Measurements from ENCODE around the gene DSCAML1.
A peak's percentile ranks its signal among the peaks of the same experiment; 100 is the strongest.

The DSCAML1 gene

DNA sequence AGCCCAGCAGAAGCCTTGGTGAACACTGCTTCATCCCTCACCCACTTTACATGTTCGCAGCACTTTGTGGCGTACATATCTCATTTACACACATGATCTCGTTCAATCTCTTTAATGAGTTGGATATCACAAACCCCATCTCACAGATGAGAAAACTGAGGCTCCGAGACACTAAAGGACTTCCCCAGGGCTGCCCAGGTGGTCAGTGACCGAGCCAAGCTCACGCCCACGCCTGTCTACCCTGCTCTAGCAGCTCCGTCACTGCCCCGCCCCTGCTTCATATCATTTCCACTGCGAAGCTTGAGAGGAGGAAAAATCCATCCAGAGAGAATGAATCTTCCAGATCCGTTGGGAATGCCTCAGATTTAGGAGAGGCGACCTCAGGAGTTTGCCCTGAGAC is 11.8 kb upstream of the DSCAML1 start:
- no peak for DNase-seq
- intact Hi-C loops (cut with DNase I), result no loop called here

GRCh38 chr11:117807482-117808327 is 10.7 kb upstream of the DSCAML1 start:
- intact Hi-C loops (cut with DNase I), result no loop called here
- DNase-seq, result peak; percentile 56 to 97 (median 89)

DNA sequence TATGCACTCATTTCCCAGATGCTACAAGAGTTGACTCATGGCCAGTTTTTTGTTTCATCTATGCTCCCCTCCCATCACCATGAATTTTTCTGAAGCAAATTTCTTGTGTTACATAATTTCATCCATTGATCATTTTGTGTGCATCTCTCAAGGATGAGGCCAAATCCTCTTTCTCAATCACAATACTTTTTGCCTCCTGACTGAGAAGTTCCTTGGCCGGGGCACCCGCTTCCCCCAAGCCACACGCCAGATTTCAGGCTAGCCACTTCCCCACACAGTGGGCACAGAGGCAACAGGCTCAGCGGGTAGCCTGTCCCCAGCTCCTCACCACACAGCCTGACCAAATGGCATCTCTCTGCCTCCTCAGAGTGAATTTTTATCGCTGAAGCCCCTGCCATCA is 9.8 kb upstream of the DSCAML1 start:
- DNase-seq, result peak in 1 of 42 donors; percentile 21
- intact Hi-C loops (cut with DNase I), result no loop called here

DNA sequence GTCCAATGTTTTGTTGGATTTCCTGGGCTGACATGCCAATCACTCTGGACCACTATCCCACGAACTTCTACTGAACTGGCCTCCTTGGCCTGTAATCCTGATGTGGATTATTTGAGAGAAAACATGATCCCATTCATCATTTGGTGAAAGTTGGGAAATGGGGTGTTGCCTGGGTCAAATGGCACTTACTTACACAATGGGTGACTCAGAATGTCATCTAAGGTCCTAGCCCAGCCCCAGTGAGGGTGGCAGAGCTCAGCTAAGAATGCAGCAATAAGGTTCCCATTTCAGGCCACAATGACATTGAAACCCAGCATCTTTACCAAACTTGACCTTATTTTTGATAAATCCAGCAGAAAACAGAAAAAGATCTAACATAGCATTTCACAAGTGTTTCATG is 8.0 kb upstream of the DSCAML1 start:
- intact Hi-C loops (cut with DNase I), result no loop called here

GRCh38 chr11:117803896-117804295 is 6.9 kb upstream of the DSCAML1 start:
- DNase-seq, result no peak
- intact Hi-C loops (cut with DNase I), result no loop called here

More for the DNA sequence above, 8.0 kb upstream of the DSCAML1 start:
- DNase-seq, result no peak

DNA sequence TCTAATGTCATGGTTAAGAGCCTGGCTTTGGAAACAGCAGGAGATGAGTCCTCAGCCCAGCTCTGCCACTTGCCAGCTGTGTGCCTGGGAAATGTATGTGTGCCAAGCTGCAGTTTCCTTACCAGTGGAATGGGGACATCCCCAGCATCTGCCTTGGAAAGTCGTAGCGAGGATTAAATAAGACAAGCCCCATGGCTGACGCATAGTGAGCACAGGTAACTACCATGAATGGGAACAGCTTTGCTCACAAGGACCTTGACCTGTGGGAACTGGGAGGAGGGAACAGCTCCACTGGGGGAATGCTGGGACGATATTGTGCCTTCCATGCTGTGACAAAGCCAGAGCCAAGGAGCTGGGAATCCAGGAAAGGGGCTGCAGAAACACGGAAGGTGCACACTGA is 2.6 kb upstream of the DSCAML1 start:
- no peak for DNase-seq
- intact Hi-C loops (cut with DNase I), result loop anchor here (10.0 kb wide), 3 partner anchors 125 to 265 kb away; no protein-coding TSS in a partner anchor

DNA sequence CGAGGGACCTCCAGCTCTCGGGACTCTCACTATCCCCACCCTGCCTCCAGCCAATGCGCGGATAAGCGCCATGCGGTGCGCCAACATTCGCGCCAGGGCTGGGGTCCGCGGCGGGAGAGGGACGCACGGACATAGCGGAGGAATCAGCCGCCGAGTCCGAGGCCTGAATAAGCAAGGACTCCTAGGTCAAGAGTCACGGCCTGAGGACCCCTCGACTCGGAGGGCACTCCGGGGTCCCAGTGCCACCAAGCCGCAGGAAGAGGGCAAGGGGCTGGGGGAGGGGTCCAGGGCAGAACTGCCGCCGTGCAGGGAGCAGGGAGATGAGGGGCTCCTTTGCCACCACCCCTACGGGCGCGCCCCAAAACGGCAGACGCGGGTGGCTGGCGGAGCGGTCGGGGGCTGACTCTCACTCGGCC is 552 bp downstream of the DSCAML1 start:
- DNase-seq, result no peak
- intact Hi-C loops (cut with DNase I), result loop anchor here (10.0 kb wide), 3 partner anchors 122 to 262 kb away; no protein-coding TSS in a partner anchor

DNA sequence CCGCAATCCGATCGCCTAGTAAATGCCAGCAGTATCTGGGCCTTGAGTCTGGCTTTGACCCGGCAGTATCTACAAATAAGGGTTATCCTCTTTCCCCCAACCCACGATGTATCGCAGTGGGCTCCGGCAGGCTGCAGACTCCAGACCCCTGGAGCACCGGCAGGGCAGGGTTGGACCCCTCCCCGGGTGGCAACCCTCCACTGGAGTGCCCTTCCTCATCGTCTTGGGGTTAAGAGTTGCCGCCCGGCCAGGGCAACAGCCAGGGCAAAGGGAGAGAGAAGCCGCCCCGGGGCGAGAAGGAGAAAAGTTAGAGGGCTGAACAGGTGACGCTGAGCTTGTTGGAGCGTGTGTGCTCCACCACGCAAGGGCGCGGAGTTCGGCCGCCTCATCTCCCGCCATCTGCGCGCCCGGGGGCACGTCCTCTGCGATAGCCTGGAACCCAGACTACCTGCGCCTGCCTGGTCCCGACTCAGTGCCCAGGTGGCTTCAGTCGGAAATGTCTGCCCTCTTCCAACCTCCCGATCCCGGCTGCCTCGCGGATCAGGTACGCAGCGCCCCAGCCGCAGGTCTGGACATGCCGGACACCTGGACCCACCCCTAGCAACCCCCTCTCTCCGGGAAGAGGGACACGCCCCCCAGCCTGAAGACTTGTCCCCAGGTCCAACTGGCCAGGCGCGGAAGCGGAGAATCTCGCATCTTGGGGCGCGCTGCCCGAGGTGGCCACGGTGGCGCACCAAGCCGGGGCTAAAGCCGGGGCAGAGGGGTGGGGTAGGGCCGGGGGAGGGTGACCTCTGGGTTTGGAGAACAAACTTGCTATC is 1.2 kb downstream of the DSCAML1 start:
- intact Hi-C loops (cut with DNase I), result loop anchor here (10.0 kb wide), 3 partner anchors 121 to 261 kb away; no protein-coding TSS in a partner anchor
- DNase-seq, result peak in 8 of 42 donors; percentile 31 to 63 (median 44)

DNA sequence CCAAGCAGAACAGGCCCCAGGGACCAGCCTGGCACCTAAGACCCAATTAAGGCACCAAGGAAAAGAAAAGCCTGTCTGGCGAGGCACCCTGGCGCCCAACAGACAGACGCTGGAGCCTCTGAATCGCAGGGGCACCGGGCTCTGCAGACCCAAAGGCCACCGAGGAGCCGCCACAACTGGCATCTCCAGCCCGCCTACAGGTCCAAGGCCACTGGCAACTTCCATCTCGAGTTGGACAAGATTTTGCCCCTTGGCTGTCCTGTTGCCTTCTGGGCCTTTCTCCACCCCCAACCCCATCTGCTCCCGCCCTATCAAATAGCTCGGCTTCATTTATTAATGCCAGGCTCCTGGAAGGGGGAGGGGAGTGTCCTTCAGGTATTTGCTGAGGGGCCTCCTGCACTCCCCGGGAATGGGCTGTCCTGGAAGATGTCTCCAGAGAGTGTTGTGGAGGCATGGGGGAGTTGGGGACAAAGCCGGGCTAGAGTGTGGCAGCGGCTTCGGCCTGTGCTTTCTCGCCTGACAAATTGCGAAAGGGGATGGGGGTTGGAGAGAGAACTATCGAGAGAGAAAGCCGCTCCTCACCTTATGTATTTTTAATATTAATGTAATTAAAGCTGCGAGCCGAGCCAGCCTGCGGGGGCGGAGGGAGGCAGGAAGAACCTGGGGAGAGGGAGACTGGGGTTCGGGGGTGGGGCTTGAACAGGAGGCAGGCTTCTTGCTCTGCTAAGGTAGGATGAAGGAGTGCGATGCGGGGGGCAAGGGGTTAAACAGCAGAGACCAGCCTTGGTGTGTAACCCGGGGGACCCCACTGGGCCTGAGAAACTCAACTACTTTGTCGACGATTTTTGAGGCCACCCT is 2.0 kb downstream of the DSCAML1 start:
- intact Hi-C loops (cut with DNase I), result loop anchor here (10.0 kb wide), 3 partner anchors 120 to 260 kb away; no protein-coding TSS in a partner anchor
- DNase-seq, result peak in 33 of 42 donors; percentile 37 to 80 (median 59)

GRCh38 chr11:117794135-117794534 is 2.9 kb downstream of the DSCAML1 start:
- peak in 39 of 42 donors; percentile 53 to 83 (median 70) for DNase-seq
- intact Hi-C loops (cut with DNase I), result loop anchor here (10.0 kb wide), 3 partner anchors 119 to 259 kb away; no protein-coding TSS in a partner anchor

DNA sequence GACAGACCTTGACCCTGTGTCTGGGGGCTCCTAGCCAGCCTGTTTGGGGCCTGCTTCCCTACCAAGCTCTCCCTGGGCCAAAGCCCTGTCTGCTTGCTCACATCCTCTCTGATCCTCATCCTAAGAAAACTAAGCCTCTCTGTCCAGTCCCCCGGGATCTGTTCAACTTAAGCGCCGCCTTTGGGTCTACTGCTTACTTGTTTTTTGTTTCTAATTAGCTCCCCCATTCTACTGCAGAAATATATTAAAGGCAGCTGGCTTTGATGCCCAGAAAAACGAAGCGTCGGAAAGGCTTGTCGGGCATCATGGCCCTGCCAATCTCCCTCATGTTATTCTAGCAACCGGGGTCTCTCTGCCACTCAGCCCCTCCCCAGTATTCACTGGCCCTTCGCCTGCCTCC is 3.4 kb downstream of the DSCAML1 start:
- intact Hi-C loops (cut with DNase I), result loop anchor here (10.0 kb wide), 3 partner anchors 119 to 259 kb away; no protein-coding TSS in a partner anchor
- peak in 13 of 42 donors; percentile 24 to 72 (median 43) for DNase-seq

GRCh38 chr11:117792992-117793391 is 4.0 kb downstream of the DSCAML1 start:
- peak in 20 of 42 donors; percentile 36 to 75 (median 52) for DNase-seq
- intact Hi-C loops (cut with DNase I), result loop anchor here (10.0 kb wide), 3 partner anchors 118 to 258 kb away; no protein-coding TSS in a partner anchor

DNA sequence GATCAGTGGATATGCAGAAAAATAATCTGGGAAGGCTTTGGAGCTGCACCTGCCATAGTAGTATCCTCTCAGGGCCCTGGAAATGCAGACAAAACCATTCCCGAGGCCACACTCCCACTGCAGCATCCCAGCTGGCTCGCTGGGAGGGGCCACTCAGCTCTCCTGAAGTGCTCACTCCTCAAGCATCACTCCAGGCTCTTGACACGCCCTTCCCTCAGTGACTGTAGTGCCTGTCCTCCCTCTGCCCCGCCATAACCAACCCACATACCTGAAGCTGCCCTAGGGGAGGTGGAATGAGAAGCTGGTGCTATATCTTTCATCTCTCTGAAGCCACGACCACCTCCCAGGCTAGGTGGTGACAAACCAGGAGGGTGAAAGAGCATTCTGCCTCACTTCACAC is 4.8 kb downstream of the DSCAML1 start:
- peak in 4 of 42 donors; percentile 26 to 58 (median 36) for DNase-seq
- intact Hi-C loops (cut with DNase I), result loop anchor here (10.0 kb wide), 3 partner anchors 117 to 257 kb away; no protein-coding TSS in a partner anchor

GRCh38 chr11:117790279-117790678 is 6.7 kb downstream of the DSCAML1 start:
- intact Hi-C loops (cut with DNase I), result loop anchor here (10.0 kb wide), 3 partner anchors 115 to 255 kb away; no protein-coding TSS in a partner anchor
- DNase-seq, result no peak

GRCh38 chr11:117789241-117789640 is 7.8 kb downstream of the DSCAML1 start:
- intact Hi-C loops (cut with DNase I), result no loop called here
- DNase-seq, result no peak

- intact Hi-C loops (cut with DNase I), result no loop called here
- DNase-seq, result peak in 2 of 42 donors; percentile 23 to 51
These were observed 10.7 kb downstream of the DSCAML1 start for GRCh38 chr11:117786135-117786870.

GRCh38 chr11:117782101-117782500 is 14.9 kb downstream of the DSCAML1 start:
- intact Hi-C loops (cut with DNase I), result no loop called here
- DNase-seq, result no peak

DNA sequence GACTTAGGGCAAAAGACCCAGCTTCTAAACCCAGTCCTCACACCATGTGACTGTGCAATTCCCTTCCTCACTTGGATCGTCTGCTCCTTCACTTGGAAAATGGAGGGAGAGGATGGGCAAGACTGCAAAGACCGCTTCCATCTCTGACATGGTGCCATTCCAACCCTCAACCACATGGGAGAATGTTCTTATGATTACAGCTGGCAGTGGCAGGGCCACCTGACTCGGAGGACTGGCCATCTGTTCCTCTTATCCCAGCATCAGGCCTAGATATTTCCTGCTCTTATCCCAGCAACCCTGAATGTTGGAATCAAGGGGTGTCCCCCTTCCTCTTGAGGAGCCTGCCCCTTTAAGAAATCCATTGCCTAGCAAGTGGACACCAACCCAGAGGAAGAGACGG is 15.4 kb downstream of the DSCAML1 start:
- intact Hi-C loops (cut with DNase I), result no loop called here
- no peak for DNase-seq

All from head of caudate nucleus (tissue), 42 donors.